ENCODE data around the gene LRP6. TPM values are rescaled to one million over a fixed set of nuclear protein-coding genes. Genes with fewer than 3 reads are reported as not detected.

Gene LRP6
- total and polyA plus RNA-seq, 12 donors = 3.5 to 31.9 (median 17.5) TPM

DNA sequence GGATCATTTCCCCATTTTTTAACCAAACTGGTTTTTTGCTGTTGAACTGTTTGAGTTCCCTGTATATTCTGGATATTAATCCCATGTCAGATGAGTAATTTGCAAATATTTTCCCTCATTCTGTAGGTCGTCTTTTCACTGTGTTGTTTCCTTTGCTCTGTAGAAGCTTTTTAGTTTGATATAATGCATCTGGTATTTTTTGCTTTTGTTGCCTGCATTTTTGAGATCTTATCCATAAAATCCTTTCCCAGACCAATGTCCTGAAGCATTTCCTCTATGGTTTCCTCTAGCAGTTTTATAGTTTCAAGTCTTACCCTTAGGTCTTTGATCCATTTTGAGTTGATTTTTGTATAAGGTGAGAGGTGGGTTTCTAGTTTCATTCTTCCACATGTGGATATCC is 71.3 kb downstream of the LRP6 start:
- Histone ChIP-seq H3K27ac (no peak overlapping the region), H3K27me3 (no peaks in the 10 kb centered on the region), H3K4me1 (replicated peaks in 1 of 2) (no peaks in the 10 kb centered on the region), H3K4me3 (no peak overlapping the region), H3K9me3 (replicated peaks in 1 of 3) (no peaks in the 10 kb centered on the region), H3K36me3 (replicated peaks in 1 of 2) (no peaks in the 10 kb centered on the region)
- intact Hi-C loops (cut with DNase I) = no loop called here
- WGBS, 4 donors = 60 to 78% (median 66%) methylated on average over 1 of the region's 1 CpG
- DNase-seq = no peak
- TF ChIP-seq, protein P1, sequence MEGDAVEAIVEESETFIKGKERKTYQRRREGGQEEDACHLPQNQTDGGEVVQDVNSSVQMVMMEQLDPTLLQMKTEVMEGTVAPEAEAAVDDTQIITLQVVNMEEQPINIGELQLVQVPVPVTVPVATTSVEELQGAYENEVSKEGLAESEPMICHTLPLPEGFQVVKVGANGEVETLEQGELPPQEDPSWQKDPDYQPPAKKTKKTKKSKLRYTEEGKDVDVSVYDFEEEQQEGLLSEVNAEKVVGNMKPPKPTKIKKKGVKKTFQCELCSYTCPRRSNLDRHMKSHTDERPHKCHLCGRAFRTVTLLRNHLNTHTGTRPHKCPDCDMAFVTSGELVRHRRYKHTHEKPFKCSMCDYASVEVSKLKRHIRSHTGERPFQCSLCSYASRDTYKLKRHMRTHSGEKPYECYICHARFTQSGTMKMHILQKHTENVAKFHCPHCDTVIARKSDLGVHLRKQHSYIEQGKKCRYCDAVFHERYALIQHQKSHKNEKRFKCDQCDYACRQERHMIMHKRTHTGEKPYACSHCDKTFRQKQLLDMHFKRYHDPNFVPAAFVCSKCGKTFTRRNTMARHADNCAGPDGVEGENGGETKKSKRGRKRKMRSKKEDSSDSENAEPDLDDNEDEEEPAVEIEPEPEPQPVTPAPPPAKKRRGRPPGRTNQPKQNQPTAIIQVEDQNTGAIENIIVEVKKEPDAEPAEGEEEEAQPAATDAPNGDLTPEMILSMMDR (IDR thresholded peaks at IDR 0.05) = no peak
- no peak for TF ChIP-seq POLR2A (IDR thresholded peaks at IDR 0.05)

GRCh38 chr12:12195081-12195480 is 71.8 kb downstream of the LRP6 start:
- H3K36me3 ChIP-seq (replicated peaks in 1 of 2) = no peaks in the 10 kb centered on the region
- no peak overlapping the region for H3K27ac ChIP-seq
- intact Hi-C loops (cut with DNase I) = no loop called here
- 88 to 96% (median 92%) methylated on average over 3 of the region's 3 CpGs for WGBS, 4 donors
- H3K4me3 ChIP-seq = no peak overlapping the region
- no peaks in the 10 kb centered on the region for H3K9me3 ChIP-seq (replicated peaks in 1 of 3)
- no peaks in the 10 kb centered on the region for H3K27me3 ChIP-seq
- H3K4me1 ChIP-seq (replicated peaks in 1 of 2) = no peaks in the 10 kb centered on the region
- TF ChIP-seq, protein P1 (IDR thresholded peaks at IDR 0.05) = no peak
- no peak for TF ChIP-seq POLR2A (IDR thresholded peaks at IDR 0.05)
- no peak for DNase-seq

GRCh38 chr12:12194206-12194605 is 72.6 kb downstream of the LRP6 start:
- no peak overlapping the region for H3K27ac ChIP-seq
- no peak overlapping the region for H3K4me3 ChIP-seq
- H3K4me1 ChIP-seq (replicated peaks in 1 of 2) = no peaks in the 10 kb centered on the region
- no peaks in the 10 kb centered on the region for H3K27me3 ChIP-seq
- intact Hi-C loops (cut with DNase I) = no loop called here
- TF ChIP-seq POLR2A (IDR thresholded peaks at IDR 0.05) = no peak
- TF ChIP-seq, protein P1 (IDR thresholded peaks at IDR 0.05) = no peak
- no peaks in the 10 kb centered on the region for H3K9me3 ChIP-seq (replicated peaks in 1 of 3)
- WGBS, 4 donors = 45 to 73% (median 52%) methylated on average over 2 of the region's 2 CpGs
- no peaks in the 10 kb centered on the region for H3K36me3 ChIP-seq (replicated peaks in 1 of 2)
- DNase-seq = no peak

DNA sequence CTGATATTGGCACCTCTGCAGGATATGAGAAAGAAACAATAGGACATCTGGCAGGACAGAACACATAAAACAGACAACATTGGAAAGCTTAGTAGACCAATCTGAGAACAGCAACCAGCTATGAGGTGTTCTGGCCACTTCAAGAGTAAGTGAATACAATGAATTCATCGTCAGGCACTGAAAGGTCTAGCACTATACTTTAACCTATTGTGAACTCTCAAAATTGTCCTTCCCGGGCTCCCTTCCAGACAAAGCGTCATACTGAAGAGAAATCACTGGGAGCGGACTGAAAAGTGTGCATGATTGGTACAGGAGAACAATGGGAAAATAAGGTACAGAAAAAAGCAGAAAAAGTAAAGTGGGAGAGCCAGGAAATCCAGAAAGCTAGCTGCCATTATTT is 75.8 kb downstream of the LRP6 start:
- 85 to 92% (median 88%) methylated on average over 4 of the region's 4 CpGs for WGBS, 4 donors
- Histone ChIP-seq H3K9me3 (replicated peaks in 1 of 3) (no peaks in the 10 kb centered on the region), H3K4me1 (replicated peaks in 1 of 2) (no peaks in the 10 kb centered on the region), H3K4me3 (no peak overlapping the region), H3K27ac (no peak overlapping the region), H3K36me3 (replicated peaks in 1 of 2) (no peaks in the 10 kb centered on the region), H3K27me3 (no peaks in the 10 kb centered on the region)
- no peak for DNase-seq
- intact Hi-C loops (cut with DNase I) = no loop called here
- TF ChIP-seq POLR2A (IDR thresholded peaks at IDR 0.05) = no peak
- TF ChIP-seq, protein P1 (IDR thresholded peaks at IDR 0.05) = no peak

All from adrenal gland (tissue), 12 donors.